Stimulated activated CD8-positive, alpha-beta memory T cell treated with anti-CD3 and anti-CD28 coated beads, Interleukin-4, amount 100 ng/mL, for 1 hour (primary cell): ENCODE data around the gene B3GNT5.
A peak's percentile ranks its signal among the peaks of the same experiment; 100 is the strongest.

Experiments used
- DNase-seq, 2 donors: peaks; one replicate each; pipeline ENCODE4 v3.0.0-alpha.2; 2020; ENCODE audit warnings: low read depth in 2 of 2, low spot score in 1 of 2

The B3GNT5 gene

GRCh38 chr3:183264268-183264667 lies 11.2 kb downstream of the B3GNT5 start:
- DNase-seq, result no peak

DNA sequence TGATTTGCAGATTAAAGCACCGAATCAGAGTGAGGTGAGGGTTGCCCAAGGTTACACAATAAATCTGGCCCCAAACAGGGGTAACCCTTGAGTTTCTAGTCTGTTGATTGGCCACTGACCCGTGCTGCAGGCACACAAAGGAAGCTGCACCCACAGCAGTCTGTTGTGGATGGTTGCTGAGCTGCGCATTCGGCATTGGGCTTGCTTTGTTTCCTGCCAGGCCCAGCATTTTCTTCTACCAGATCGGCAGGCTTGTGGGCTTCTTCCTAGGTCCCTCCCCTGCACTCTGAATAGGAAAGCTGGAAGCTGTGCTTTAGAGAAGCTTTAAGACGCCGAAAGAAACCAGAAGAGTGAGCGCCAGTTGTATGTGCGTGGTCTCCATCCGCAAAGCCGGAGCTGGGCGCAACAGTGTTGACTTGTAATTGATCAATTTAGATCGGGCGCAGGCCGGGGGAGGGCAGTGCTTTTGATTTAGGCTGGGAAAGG lies 12.1 kb downstream of the B3GNT5 start:
- no peak for DNase-seq

GRCh38 chr3:183265834-183266417 lies 12.9 kb downstream of the B3GNT5 start:
- DNase-seq, result no peak

- DNase-seq, result no peak
These were observed 13.4 kb downstream of the B3GNT5 start for GRCh38 chr3:183266454-183266853.

- no peak for DNase-seq
These were observed 14.1 kb downstream of the B3GNT5 start for GRCh38 chr3:183267140-183267539.

GRCh38 chr3:183268366-183268765 lies 15.3 kb downstream of the B3GNT5 start:
- DNase-seq, result no peak

- DNase-seq, result no peak
These were observed 16.3 kb downstream of the B3GNT5 start for GRCh38 chr3:183269345-183269744.

DNA sequence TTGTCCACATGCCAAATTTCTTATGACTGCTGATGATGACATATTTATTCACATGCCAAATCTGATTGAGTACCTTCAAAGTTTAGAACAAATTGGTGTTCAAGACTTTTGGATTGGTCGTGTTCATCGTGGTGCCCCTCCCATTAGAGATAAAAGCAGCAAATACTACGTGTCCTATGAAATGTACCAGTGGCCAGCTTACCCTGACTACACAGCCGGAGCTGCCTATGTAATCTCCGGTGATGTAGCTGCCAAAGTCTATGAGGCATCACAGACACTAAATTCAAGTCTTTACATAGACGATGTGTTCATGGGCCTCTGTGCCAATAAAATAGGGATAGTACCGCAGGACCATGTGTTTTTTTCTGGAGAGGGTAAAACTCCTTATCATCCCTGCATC lies 17.3 kb downstream of the B3GNT5 start:
- DNase-seq, result no peak

DNA sequence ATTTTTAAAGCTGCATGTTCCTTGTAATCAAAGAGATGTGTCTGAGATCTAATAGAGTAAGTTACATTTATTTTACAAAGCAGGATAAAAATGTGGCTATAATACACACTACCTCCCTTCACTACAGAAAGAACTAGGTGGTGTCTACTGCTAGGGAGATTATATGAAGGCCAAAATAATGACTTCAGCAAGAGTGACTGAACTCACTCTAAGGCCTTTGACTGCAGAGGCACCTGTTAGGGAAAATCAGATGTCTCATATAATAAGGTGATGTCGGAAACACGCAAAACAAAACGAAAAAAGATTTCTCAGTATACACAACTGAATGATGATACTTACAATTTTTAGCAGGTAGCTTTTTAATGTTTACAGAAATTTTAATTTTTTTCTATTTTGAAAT lies 19.1 kb downstream of the B3GNT5 start:
- no peak for DNase-seq

- no peak for DNase-seq
These were observed 19.7 kb downstream of the B3GNT5 start for GRCh38 chr3:183272791-183273190.

GRCh38 chr3:183274609-183275008 lies 21.6 kb downstream of the B3GNT5 start:
- DNase-seq, result no peak

- DNase-seq, result no peak
These were observed 22.4 kb downstream of the B3GNT5 start for GRCh38 chr3:183275418-183275817.

DNA sequence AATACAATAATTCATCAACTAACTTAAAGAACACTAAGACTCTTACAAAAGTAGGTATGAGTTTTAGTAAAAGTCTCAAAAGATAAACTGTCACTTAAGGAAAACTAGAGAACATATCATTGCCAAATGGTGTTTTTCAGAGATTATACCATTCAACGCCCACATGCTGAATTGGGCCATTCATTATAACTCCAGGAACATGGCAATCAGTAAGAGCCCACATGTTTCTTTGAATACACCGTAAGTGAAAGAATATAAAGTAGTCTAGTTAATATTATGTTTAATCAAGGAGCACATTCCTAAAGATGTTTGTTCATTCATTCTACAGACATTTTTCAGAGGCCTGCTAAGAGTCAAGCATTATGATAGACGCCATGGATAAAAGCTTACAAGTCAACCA lies 22.9 kb downstream of the B3GNT5 start:
- no peak for DNase-seq

DNA sequence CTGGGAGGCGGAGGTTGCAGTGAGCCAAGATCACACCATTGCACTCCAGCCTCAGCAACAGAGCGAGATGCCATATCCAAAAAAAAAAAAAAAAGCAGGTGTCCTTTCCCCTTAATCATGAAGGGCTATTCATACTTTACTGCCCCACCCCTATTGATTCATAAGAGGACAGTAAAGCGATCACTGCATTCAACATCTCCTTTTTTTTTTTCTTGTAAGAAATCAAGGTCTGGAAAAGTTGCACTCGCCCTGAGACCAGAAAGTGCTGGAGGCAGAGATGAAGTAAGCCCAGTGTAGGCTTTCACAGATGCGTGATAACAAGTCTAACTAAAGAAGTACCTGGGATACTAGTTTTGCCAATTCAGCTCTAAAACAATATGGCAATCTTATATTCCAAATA lies 24.2 kb downstream of the B3GNT5 start:
- no peak for DNase-seq

DNA sequence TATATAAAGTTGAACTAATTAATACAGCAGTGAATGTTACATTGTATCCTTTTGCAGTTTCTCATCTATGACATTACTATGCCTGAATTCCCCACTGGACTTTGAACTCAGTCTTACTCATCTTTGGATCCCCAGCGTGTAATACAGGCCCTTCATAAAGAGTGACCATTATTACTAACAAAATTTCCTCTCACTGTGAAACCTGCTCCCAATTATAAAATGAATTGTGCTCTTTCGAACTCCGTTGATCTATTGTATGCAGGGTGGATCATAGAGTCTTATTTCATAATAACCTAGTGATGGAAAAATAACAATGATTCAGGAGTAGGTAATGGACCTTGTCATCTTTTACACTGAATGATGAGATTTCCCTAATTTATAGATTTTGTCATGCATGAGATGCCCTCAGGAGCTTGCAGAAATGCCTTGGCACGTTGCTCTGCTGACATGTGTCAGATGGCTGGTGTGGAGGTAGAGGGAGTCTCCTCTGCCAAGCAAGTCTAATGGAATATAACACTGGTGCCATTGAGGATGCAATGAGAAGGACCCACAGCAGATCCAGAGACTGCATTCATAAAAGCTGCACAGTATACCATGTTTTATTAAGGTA lies 25.5 kb downstream of the B3GNT5 start:
- DNase-seq, result no peak

- DNase-seq, result no peak
These were observed 26.3 kb downstream of the B3GNT5 start for GRCh38 chr3:183279371-183279770.

GRCh38 chr3:183281126-183281797 lies 28.2 kb downstream of the B3GNT5 start:
- DNase-seq, result no peak

DNA sequence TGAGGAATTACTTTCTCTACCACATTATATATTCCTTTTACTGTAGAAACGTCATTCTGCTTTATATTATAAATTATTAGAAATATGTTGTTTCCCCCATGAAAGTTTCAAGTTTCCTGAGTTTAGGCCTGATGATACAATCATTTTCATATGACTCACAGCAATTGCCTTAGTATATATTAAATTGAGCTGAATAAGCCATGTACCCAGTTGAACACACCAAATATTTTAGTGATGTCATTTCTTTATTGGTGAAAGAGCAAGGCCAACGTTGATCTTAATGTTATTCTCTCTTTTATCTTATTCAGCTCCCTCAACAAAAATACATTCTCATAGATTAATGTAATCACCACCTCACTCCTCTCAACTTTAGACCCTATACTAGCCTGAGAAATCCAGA lies 30.8 kb downstream of the B3GNT5 start:
- DNase-seq, result no peak

- DNase-seq, result no peak
These were observed 31.5 kb downstream of the B3GNT5 start for GRCh38 chr3:183284570-183284969.

GRCh38 chr3:183285318-183285717 lies 32.3 kb downstream of the B3GNT5 start:
- DNase-seq, result no peak

DNA sequence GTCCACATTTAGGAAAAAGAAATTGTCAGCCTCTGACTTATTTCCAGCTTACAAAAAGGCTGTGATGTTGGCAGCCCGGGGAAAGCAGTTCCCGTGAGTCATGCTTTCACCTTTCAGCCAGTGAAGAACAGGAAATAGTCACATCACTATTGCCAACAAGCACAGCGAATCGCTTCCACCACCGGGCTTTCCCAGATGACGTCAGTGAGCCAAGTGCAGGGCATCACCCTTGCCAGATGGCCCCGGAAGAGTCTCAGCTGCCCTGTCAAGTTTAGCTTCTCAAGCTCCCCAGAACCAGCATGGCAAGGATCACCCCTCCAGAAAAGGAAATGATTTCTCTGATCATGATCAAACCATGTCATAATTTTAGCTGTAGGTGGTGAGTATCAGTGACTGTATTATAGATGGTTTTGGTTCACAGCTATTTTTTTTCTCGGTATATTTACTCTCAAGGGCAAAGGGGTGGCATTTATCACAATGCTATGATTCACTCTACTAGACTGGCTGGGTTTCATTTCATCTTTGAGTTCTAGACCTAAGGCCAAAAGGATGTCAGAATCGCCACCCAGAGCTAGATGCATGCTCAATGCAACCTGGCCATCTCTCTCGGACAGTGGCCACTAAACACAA lies 32.9 kb downstream of the B3GNT5 start:
- peak; percentile 82 to 83 for DNase-seq

DNA sequence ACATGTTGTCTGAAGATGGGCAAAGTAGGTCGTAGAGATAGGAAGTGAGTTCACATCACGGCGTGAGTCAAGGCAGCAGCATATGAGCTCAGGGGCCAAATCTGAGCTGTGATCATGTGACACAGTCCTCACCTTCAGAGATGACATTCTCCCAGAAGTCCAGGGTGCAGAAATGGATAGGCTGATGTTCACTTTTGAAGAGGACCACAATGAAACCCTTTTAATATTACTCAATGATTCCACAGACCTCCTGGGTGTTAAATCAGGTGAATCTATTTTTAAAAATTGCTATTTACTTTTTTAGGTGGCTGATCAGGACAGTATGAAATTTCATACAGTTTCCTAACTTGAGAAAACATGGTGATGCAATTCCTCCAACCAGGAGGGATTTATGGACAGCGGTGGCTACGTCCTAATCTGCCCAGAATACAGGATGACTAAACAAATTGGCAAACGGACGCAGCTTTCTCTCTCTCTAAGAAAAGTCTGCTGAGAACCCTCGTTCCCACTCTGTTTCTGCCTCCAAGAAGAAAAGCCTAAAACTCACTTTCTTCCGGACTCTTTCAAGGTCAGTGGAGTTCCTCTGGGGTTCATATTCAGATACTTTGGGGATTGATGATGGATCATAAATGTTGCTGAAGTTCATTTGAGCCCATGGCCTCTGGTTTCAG lies 34.4 kb downstream of the B3GNT5 start:
- DNase-seq, result no peak
